PC-9 (cell line): ENCODE results near the gene CCDC69.

Experiments
- CTCF ChIP-seq: fragments of 200-600 bp; sonication (generic); conservative IDR thresholded peaks from 2 replicates; pipeline ENCODE4 v1.6.1; 2017; ENCODE audit warnings: mixed run types, antibody characterized with exemption, mild to moderate bottlenecking, moderate library complexity
- EZH2 ChIP-seq: fragments of 200-600 bp; sonication (generic); IDR thresholded peaks from 2 replicates; pipeline ENCODE4 v1.8.0; 2017; ENCODE audit warnings: antibody characterized with exemption, low read depth

GRCh38 chr5:151168602-151169344 is 55.1 kb downstream of the CCDC69 start:
- TF ChIP-seq CTCF: no peak
- no peak for TF ChIP-seq EZH2
